Esophagus muscularis mucosa (tissue), 4 donors: ENCODE measurements around the gene SBDS. TPM values are rescaled to one million over a fixed set of nuclear protein-coding genes. Genes with fewer than 3 reads are reported as not detected.
"Not testable (repeated sequence)": the region's sequence is repeated elsewhere in the genome, so short reads cannot be mapped to it uniquely, and the experiment has no call there.

Experiments used
- DNase-seq: peaks from one replicate; pipeline ENCODE4 v3.0.0-alpha.2; 2017; ENCODE audit errors: extremely low spot score
- H3K27ac ChIP-seq, 4 donors: fragments of 200-600 bp; sonication (generic); replicated peaks in 1 of 4; 1 replicate in 3 of 4; 2 replicates in 1 of 4; pipeline ENCODE4 v1.5.1; 2016 to 2019; ENCODE audit warnings: mild to moderate bottlenecking in 1 of 4
- H3K27me3 ChIP-seq, 4 donors: fragments of 200-600 bp; sonication (generic); one replicate each; pipeline versions ENCODE4 v1.5.1 to v1.6.0; 2016 to 2019
- H3K36me3 ChIP-seq, 4 donors: fragments of 200-600 bp; sonication (generic); one replicate each; pipeline ENCODE4 v1.5.1; 2016 to 2019
- H3K4me1 ChIP-seq, 4 donors: fragments of 200-600 bp; sonication (generic); one replicate each; pipeline ENCODE4 v1.5.1; 2016 to 2019
- H3K4me3 ChIP-seq, 4 donors: fragments of 200-600 bp; sonication (generic); 1 replicate in 2 of 4; 2 replicates in 2 of 4; pipeline ENCODE4 v1.5.1; 2016 to 2019; ENCODE audit warnings: mild to moderate bottlenecking in 4 of 4, moderate library complexity in 1 of 4
- H3K9me3 ChIP-seq, 4 donors: fragments of 200-600 bp; sonication (generic); 1 replicate in 3 of 4; 2 replicates in 1 of 4; pipeline ENCODE4 v1.5.1; 2016 to 2019
- EP300 ChIP-seq: sonication (generic); formaldehyde crosslinking; IDR thresholded peaks from one replicate; pipeline ENCODE4 v1.6.1; 2017; ENCODE audit warnings: antibody characterized with exemption
- POLR2A ChIP-seq: fragments of 450-650 bp; IDR thresholded peaks from one replicate; pipeline ENCODE4 v1.6.1; 2017; ENCODE audit warnings: antibody characterized with exemption, moderate library complexity, mild to moderate bottlenecking, low read depth
- POLR2AphosphoS5 ChIP-seq, 2 donors: sonication (generic); formaldehyde crosslinking; IDR thresholded peaks; one replicate each; pipeline ENCODE4 v1.6.1; 2017; ENCODE audit warnings: antibody characterized with exemption in 2 of 2
- WGBS: methylation state at CpG from one replicate; pipeline ENCODE4 v1.1.5; 2018; 5-methylcytosine and 5-hydroxymethylcytosine counted together
- intact Hi-C: fragments of 100-400 bp; cut with DNase I; formaldehyde crosslinking; loops from one replicate; pipeline ENCODE4 v1.15.1; 2023
- total RNA-seq, 4 donors: library from RNA; depleted of rRNA; stranded (reverse); fragments of >200 nt; gene quantifications; one replicate each; pipeline versions ENCODE4 v1.1.0 to v1.2.1, GENCODE V29; 2016
- TF ChIP-seq, protein P1 (sequence below), 3 experiments: fragments of 200-600 bp in 2 of 3; fragments of 450-650 bp in 1 of 3; sonication (generic) in 2 of 3; IDR thresholded peaks; one replicate each; pipeline ENCODE4 v1.5.1; 2017 to 2019; ENCODE audit warnings: antibody characterized with exemption in 3 of 3, mild to moderate bottlenecking in 2 of 3, moderate library complexity in 1 of 3

SBDS gene
- total RNA-seq, 4 donors from 2014 or later = 198 to 293 (median 264) TPM

GRCh38 chr7:67022511-67022910, 27.1 kb upstream of the SBDS start:
- Histone ChIP-seq H3K4me1 (peaks cover 11 to 16% (median 14%) of the 10 kb centered on the region in 4 donors), H3K36me3 (peaks cover 18 to 84% (median 58%) of the 10 kb centered on the region in 4 donors), H3K27ac (peak overlapping the region; percentile 50 to 77 (median 54)), H3K9me3 (no peaks in the 10 kb centered on the region), H3K27me3 (no peaks in the 10 kb centered on the region), H3K4me3 (no peak overlapping the region)
- TF ChIP-seq, protein P1, sequence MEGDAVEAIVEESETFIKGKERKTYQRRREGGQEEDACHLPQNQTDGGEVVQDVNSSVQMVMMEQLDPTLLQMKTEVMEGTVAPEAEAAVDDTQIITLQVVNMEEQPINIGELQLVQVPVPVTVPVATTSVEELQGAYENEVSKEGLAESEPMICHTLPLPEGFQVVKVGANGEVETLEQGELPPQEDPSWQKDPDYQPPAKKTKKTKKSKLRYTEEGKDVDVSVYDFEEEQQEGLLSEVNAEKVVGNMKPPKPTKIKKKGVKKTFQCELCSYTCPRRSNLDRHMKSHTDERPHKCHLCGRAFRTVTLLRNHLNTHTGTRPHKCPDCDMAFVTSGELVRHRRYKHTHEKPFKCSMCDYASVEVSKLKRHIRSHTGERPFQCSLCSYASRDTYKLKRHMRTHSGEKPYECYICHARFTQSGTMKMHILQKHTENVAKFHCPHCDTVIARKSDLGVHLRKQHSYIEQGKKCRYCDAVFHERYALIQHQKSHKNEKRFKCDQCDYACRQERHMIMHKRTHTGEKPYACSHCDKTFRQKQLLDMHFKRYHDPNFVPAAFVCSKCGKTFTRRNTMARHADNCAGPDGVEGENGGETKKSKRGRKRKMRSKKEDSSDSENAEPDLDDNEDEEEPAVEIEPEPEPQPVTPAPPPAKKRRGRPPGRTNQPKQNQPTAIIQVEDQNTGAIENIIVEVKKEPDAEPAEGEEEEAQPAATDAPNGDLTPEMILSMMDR (IDR thresholded peaks at IDR 0.05) = no peak
- TF ChIP-seq POLR2A (no peak), EP300 (no peak), POLR2AphosphoS5 (IDR thresholded peaks at IDR 0.05) (no peak)
- no peak for DNase-seq
- WGBS = 61% methylated on average over 3 of the region's 3 CpGs
- intact Hi-C loops = no loop called here

- Histone ChIP-seq H3K4me1 (peaks cover 11 to 16% (median 14%) of the 10 kb centered on the region in 4 donors), H3K27ac (peak overlapping the region in 1 of 4 donors; percentile 77), H3K36me3 (peaks cover 18 to 92% (median 65%) of the 10 kb centered on the region in 4 donors), H3K9me3 (no peaks in the 10 kb centered on the region), H3K27me3 (no peaks in the 10 kb centered on the region), H3K4me3 (no peak overlapping the region)
- no peak for TF ChIP-seq EP300
- no peak for TF ChIP-seq POLR2A
- TF ChIP-seq, protein P1 (IDR thresholded peaks at IDR 0.05) = no peak
- TF ChIP-seq POLR2AphosphoS5 (IDR thresholded peaks at IDR 0.05) = no peak
- intact Hi-C loops = no loop called here
- WGBS = 85% methylated on average over 7 of the region's 7 CpGs
- DNase-seq = no peak
These were observed 25.9 kb upstream of the SBDS start for GRCh38 chr7:67021260-67021659.

DNA sequence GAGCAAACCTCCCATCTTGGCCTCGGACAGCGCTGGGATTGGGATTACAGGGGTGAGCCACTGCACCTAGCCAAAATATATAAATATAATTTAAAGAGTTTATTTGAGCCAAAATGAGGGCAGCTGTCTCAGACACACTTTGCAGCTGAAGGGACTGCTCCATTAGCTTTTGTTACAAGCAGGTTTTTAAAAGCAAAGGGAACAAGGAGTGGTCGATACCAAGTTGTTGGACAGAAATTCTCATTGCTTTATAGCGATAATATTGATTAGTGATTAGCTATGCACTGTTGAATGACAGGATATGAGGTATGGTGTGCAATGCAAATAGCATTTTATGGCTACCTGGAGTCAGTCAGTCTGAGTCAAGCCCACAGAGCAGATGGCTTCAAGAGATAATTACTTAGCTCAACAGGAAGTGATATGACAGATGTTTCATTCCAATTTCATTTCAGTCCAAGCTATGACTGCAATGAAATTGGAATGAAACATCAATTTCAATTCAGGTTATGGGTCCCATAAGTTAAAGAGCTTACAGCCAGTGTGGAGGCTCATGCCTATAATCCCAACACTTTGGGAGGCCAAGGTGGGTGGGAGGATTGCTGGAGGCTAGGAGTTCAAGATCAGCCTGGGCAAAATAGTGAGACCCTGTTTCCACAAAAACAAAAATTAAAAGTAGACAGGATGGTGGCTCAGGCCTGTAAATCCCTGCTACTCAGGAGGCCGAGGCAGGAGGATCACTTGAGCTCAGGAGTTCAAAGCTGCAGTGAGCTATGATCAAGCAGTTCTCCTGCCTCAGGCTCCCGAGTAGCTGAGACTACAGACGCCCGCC, 24.4 kb upstream of the SBDS start:
- Histone ChIP-seq H3K9me3 (no peaks in the 10 kb centered on the region), H3K27me3 (no peaks in the 10 kb centered on the region), H3K4me3 (no peak overlapping the region), H3K4me1 (peaks cover 11 to 16% (median 14%) of the 10 kb centered on the region in 4 donors), H3K36me3 (peaks cover 22 to 92% (median 75%) of the 10 kb centered on the region in 4 donors), H3K27ac (no peak overlapping the region)
- intact Hi-C loops = no loop called here
- whole genome bisulfite sequencing = 63% methylated on average over 8 of the region's 8 CpGs
- DNase-seq = no peak
- TF ChIP-seq POLR2AphosphoS5 (IDR thresholded peaks at IDR 0.05) (no peak), POLR2A (no peak), EP300 (no peak)
- TF ChIP-seq, protein P1 (IDR thresholded peaks at IDR 0.05) = no peak

DNA sequence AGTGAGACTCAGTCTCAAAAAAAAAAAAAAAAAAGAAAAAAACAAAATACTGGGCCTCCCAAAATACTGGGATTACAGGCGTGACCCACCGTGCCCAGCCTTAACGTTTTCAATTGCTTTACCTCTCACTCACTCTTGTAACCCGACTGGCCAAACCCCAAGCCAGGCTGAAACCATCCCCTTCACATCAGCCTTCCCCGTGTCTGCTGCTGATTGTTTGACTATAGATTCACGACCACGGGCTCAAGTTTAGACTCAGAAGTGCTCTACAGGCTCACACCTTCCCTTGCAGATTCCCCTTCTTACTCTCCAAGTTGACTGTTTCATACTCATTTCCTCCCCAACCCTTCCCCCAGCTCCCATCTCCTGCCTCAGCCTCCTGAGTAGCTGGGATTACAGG, 23.6 kb upstream of the SBDS start:
- no peak overlapping the region for H3K27ac ChIP-seq
- 78% methylated on average over 7 of the region's 7 CpGs for WGBS
- intact Hi-C loops = no loop called here
- no peaks in the 10 kb centered on the region for H3K9me3 ChIP-seq
- TF ChIP-seq, protein P1 (IDR thresholded peaks at IDR 0.05) = no peak
- TF ChIP-seq POLR2A (no peak), POLR2AphosphoS5 (IDR thresholded peaks at IDR 0.05) (no peak), EP300 (no peak)
- H3K36me3 ChIP-seq = peaks cover 22 to 93% (median 81%) of the 10 kb centered on the region in 4 donors
- no peak overlapping the region for H3K4me3 ChIP-seq
- no peaks in the 10 kb centered on the region for H3K27me3 ChIP-seq
- no peak for DNase-seq
- peaks cover 11 to 16% (median 14%) of the 10 kb centered on the region in 4 donors for H3K4me1 ChIP-seq

DNA sequence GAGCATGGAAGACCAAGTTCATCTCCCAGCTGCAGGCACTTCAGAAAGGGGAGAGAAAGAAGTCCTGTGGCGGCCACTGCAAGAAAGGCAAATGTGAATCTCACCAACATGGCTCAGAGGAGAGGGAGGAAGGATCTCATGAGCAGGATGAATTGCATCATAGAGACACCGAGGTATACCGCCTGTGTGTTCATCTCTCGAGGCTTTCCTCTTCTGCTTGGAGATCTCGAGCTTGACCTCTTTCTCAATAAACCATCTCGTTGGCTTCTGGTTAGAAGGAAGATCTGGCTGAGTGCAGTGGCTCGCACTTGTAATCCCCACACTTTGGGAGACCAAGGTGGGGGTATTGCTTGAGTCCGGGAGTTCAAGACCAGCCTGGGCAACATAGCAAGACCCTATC, 22.6 kb upstream of the SBDS start:
- H3K9me3 ChIP-seq, DNase-seq, H3K27me3 ChIP-seq, H3K27ac ChIP-seq, intact Hi-C loops, H3K4me3 ChIP-seq: not testable (repeated sequence)
- peaks cover 22 to 96% (median 83%) of the 10 kb centered on the region in 4 donors for H3K36me3 ChIP-seq
- peaks cover 10 to 13% (median 12%) of the 10 kb centered on the region in 4 donors for H3K4me1 ChIP-seq
- WGBS = 91% methylated on average over 8 of the region's 8 CpGs

DNA sequence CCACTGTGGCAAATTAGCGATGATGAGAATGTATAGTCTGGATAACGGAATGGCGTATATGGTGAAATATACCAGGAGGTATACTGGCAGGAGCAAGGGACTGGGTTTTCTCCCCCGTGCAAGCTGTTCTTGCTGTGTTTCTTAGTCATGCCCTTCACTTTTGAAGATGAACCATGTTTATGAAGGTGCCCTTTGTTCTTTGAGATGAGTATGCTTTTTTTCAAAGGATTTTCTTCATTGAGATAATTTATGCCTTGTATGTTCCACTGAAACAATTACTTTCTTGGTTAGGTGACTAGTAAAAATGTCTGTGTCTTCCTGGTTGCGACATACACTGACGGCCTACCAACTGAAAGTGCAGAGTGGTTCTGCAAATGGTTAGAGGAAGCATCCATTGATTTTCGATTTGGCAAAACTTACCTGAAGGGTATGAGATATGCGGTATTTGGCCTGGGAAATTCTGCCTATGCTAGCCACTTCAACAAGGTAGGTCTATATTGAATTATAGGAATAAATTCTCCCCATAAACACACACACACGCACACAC, 18.8 kb upstream of the SBDS start:
- intact Hi-C loops, H3K4me1 ChIP-seq, H3K4me3 ChIP-seq, H3K27ac ChIP-seq, DNase-seq, H3K9me3 ChIP-seq, H3K27me3 ChIP-seq: not testable (repeated sequence)
- 89% methylated on average over 9 of the region's 9 CpGs for WGBS
- H3K36me3 ChIP-seq = peaks cover 46 to 99% (median 87%) of the 10 kb centered on the region in 4 donors

DNA sequence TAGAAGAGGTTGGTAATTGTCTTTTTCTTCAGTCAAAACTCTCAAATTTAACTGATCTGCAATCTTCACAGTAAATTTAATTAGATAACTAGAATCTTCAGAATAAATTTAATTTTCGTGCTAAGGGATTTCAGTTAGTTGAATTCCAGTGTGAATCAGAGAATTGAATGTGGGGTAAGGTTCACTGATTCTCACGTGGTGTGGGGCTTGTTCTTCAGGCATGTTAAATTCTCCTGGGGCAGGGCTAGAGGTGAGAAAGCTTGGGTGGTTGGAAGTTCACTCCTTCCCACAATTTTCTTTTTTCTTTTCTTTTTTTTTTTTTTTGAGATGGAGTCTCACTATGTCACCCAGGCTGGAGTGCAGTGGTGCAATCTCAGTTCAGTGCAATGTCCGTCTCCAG, 14.3 kb upstream of the SBDS start:
- DNase-seq, H3K4me3 ChIP-seq, H3K9me3 ChIP-seq, H3K27ac ChIP-seq, H3K27me3 ChIP-seq, intact Hi-C loops, H3K4me1 ChIP-seq: not testable (repeated sequence)
- peaks cover 34 to 94% (median 82%) of the 10 kb centered on the region in 4 donors for H3K36me3 ChIP-seq
- WGBS = 81% methylated on average over 3 of the region's 3 CpGs
